ENCODE data around the gene KIF5A. TPM values are rescaled to one million over a fixed set of nuclear protein-coding genes. Genes with fewer than 3 reads are reported as not detected.

The KIF5A gene
- total and polyA plus RNA-seq, 2 of the 13 experiments (the other 11 are each of a cell fraction or from before 2014, with no cell fraction given) = 1.6 to 11.9 TPM

DNA sequence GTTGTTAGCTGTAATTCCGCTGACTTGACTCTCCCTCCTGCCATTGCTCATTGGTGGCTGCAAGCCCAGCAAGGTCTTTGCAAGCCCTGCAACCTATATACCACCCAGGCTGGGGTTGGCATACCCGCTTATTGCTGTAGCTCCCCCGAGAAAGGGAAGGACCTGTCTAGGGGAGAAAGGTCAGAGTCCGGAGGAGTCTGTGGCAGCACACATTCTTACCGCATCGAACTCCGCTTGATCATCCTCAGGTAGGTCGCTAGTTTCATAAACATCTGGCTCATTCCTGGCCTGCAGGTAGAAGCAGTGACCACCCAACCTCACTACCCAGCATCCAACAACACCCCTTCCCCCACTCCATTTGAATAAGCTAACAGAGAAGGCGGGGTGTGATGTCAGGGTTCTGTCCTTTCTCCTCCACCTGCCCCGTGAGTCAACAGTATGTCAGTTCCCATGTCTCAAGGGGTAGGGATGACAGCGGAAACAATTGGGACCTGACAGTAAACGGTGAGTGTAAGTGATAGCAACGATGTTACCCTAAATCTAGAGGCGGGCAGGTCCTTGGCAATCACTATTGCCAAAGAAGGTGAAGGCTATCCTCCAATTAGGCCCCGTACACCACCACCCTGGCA is 3.9 kb upstream of the KIF5A start:
- Histone ChIP-seq H3K79me2 (ENCODE audit: insufficient read depth, low read length) (peaks cover 20% of the 10 kb centered on the region), H2AFZ (ENCODE audit: low read length) (no peak overlapping the region), H3K4me1 (ENCODE audit: insufficient read depth, low read length) (peaks cover 50% of the 10 kb centered on the region), H3K9ac (ENCODE audit: insufficient read depth, low read depth, low read length) (peak overlapping the region; percentile 95), H3K4me3 (replicated peaks in 1 of 3; ENCODE audit: insufficient read depth in 1 of 3, low read depth in 2 of 3, low read length in 3 of 3) (peak overlapping the region; percentile 87 to 96 (median 91)), H3K27ac (ENCODE audit: extremely low read length, insufficient read depth, low read length) (peak overlapping the region; percentile 56), H3K36me3 (replicated peaks in 1 of 2; ENCODE audit: control insufficient read depth in 1 of 2, insufficient read depth in 2 of 2, low read length in 2 of 2) (peaks cover 0 to 3% of the 10 kb centered on the region in 2 experiments; a peak in 1 of 5 replicates), H3K4me2 (ENCODE audit: low read depth, low read length) (peak overlapping the region; percentile 94), H3K9me3 (ENCODE audit: low read length) (no peaks in the 10 kb centered on the region), H3K27me3 (ENCODE audit: control insufficient read depth in 1 of 2, insufficient read depth in 2 of 2, low read length in 2 of 2) (peaks cover 0 to 27% of the 10 kb centered on the region in 2 experiments; a peak in 2 of 5 replicates), H4K20me1 (ENCODE audit: insufficient read depth, low read length) (no peaks in the 10 kb centered on the region)
- CTCF ChIA-PET (ENCODE audit: low intra/inter-chr PET ratio, low total read pairs) = interaction anchor here (1.1 kb wide), 1 partner anchor 37 kb away, joined by 3 read pairs; no protein-coding TSS in a partner anchor
- no TSS peak for BruUV-seq (replicated peaks)
- FAIRE-seq (peak; percentile 37), ATAC-seq (peak; percentile 16), DNase-seq (ENCODE audit: low spot score) (peak; percentile 40)
- WGBS (ENCODE audit: low lambda C conversion rate) = 48% methylated on average over 15 of the region's 15 CpGs
- POLR2A ChIA-PET = interaction anchor here (1.0 to 2.7 kb wide), 11 partner anchors 8 to 65 kb away, joined by 3 to 35 read pairs (median 13); partner anchors contain the start of genes ARHGEF25, DDIT3 and DTX3
- in situ Hi-C loops (cut with HindIII; ENCODE audit: extremely low pct_ligation_motif_present, low pct_unique_long_range_greater_than_20kb) = no loop called here
- intact Hi-C loops (cut with micrococcal nuclease; ENCODE audit: unreplicated experiment) = loop anchor here (1.0 kb wide), 1 partner anchor 30 kb away; no protein-coding TSS in a partner anchor
- TF ChIP-seq ZFP90 (CRISPR knock-in tag; IDR thresholded peaks at IDR 0.05; ENCODE audit: borderline replicate concordance) = no peak
- no peak for TF ChIP-seq RARG (CRISPR knock-in tag; IDR thresholded peaks at IDR 0.05; ENCODE audit: low read depth)
- TF ChIP-seq TGIF2 (CRISPR knock-in tag; IDR thresholded peaks at IDR 0.05) = peak; percentile 40; the same call in 1 of the 2 replicates
- TF ChIP-seq, protein P1, sequence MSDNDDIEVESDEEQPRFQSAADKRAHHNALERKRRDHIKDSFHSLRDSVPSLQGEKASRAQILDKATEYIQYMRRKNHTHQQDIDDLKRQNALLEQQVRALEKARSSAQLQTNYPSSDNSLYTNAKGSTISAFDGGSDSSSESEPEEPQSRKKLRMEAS (IDR thresholded peaks at IDR 0.05) = 0 out of 2 replicates have a peak, but pooled peaks have one; percentile 15
- TF ChIP-seq, protein P2, sequence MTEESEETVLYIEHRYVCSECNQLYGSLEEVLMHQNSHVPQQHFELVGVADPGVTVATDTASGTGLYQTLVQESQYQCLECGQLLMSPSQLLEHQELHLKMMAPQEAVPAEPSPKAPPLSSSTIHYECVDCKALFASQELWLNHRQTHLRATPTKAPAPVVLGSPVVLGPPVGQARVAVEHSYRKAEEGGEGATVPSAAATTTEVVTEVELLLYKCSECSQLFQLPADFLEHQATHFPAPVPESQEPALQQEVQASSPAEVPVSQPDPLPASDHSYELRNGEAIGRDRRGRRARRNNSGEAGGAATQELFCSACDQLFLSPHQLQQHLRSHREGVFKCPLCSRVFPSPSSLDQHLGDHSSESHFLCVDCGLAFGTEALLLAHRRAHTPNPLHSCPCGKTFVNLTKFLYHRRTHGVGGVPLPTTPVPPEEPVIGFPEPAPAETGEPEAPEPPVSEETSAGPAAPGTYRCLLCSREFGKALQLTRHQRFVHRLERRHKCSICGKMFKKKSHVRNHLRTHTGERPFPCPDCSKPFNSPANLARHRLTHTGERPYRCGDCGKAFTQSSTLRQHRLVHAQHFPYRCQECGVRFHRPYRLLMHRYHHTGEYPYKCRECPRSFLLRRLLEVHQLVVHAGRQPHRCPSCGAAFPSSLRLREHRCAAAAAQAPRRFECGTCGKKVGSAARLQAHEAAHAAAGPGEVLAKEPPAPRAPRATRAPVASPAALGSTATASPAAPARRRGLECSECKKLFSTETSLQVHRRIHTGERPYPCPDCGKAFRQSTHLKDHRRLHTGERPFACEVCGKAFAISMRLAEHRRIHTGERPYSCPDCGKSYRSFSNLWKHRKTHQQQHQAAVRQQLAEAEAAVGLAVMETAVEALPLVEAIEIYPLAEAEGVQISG (CRISPR knock-in tag; IDR thresholded peaks at IDR 0.05) = no peak
- no peak for TF ChIP-seq FOXA1 (IDR thresholded peaks at IDR 0.05)
- TF ChIP-seq FOXA1 (CRISPR knock-in tag; IDR thresholded peaks at IDR 0.05) = peak; percentile 41; the same call in 1 of the 2 replicates
- TF ChIP-seq TEAD3 (CRISPR knock-in tag; optimal IDR thresholded peaks at IDR 0.05; ENCODE audit: borderline replicate concordance) = peak; percentile 28
- TF ChIP-seq, protein P3, sequence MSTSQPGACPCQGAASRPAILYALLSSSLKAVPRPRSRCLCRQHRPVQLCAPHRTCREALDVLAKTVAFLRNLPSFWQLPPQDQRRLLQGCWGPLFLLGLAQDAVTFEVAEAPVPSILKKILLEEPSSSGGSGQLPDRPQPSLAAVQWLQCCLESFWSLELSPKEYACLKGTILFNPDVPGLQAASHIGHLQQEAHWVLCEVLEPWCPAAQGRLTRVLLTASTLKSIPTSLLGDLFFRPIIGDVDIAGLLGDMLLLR (CRISPR knock-in tag; IDR thresholded peaks at IDR 0.05) = 0 out of 2 replicates have a peak, but pooled peaks have one; percentile 41
- 0 out of 2 replicates have a peak, but pooled peaks have one; percentile 33 for TF ChIP-seq SALL2 (CRISPR knock-in tag; IDR thresholded peaks at IDR 0.05)
- no peak for TF ChIP-seq ZNF274 (CRISPR knock-in tag; IDR thresholded peaks at IDR 0.05)
- TF ChIP-seq, protein P4, sequence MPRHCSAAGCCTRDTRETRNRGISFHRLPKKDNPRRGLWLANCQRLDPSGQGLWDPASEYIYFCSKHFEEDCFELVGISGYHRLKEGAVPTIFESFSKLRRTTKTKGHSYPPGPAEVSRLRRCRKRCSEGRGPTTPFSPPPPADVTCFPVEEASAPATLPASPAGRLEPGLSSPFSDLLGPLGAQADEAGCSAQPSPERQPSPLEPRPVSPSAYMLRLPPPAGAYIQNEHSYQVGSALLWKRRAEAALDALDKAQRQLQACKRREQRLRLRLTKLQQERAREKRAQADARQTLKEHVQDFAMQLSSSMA (CRISPR knock-in tag; IDR thresholded peaks at IDR 0.05) = 0 out of 2 replicates have a peak, but pooled peaks have one; percentile 20
- TF ChIP-seq ZNF264 (CRISPR knock-in tag; IDR thresholded peaks at IDR 0.05) = no peak
- 0 out of 2 replicates have a peak, but pooled peaks have one; percentile 19 for TF ChIP-seq ZBTB38 (CRISPR knock-in tag; IDR thresholded peaks at IDR 0.05)
- TF ChIP-seq KAT2B (IDR thresholded peaks at IDR 0.05; ENCODE audit: borderline replicate concordance, low read depth, low read length) = no peak
- no peak for TF ChIP-seq KDM4B (CRISPR knock-in tag; IDR thresholded peaks at IDR 0.05)
- no peak for TF ChIP-seq ZNF292 (CRISPR knock-in tag; IDR thresholded peaks at IDR 0.05; ENCODE audit: borderline replicate concordance, low read depth)
- TF ChIP-seq MED8 (CRISPR knock-in tag; IDR thresholded peaks at IDR 0.05; ENCODE audit: insufficient replicate concordance) = no peak
- TF ChIP-seq ZFAT (CRISPR knock-in tag; conservative IDR thresholded peaks at IDR 0.05) = no peak
- no peak for TF ChIP-seq ZNF615 (CRISPR knock-in tag; IDR thresholded peaks at IDR 0.05; ENCODE audit: borderline replicate concordance)
- no peak for TF ChIP-seq KLF16 (CRISPR knock-in tag; IDR thresholded peaks at IDR 0.05)
